Right cardiac atrium (tissue), 5 donors: ENCODE data around the gene PARP16. TPM values are rescaled to one million over a fixed set of nuclear protein-coding genes. Genes with fewer than 3 reads are reported as not detected.
A peak's percentile ranks its signal among the peaks of the same experiment; 100 is the strongest.

Experiments used
- ATAC-seq, 2 donors: fragments of 200-7000 bp; cut with Tn5 transposase; one replicate each; pipeline versions ENCODE4 v1.8.0 to v1.9.1; 2020; ENCODE audit warnings: moderate library complexity in 2 of 2, mild to moderate bottlenecking in 1 of 2
- DNase-seq, 3 donors: peaks; one replicate each; pipeline ENCODE4 v3.0.0-alpha.2; 2020
- H3K27ac ChIP-seq: one replicate; pipeline ENCODE4 v1.5.1; 2013; ENCODE audit warnings: mild to moderate bottlenecking, low read length, control low read depth, moderate library complexity
- H3K27me3 ChIP-seq: one replicate; pipeline ENCODE4 v1.6.1; 2013; ENCODE audit not compliant: control insufficient read depth, insufficient read depth
- H3K4me1 ChIP-seq: one replicate; pipeline ENCODE4 v1.6.1; 2013; ENCODE audit warnings: low read length; ENCODE audit not compliant: control insufficient read depth, insufficient read depth
- H3K4me3 ChIP-seq: one replicate; pipeline ENCODE4 v1.5.1; 2013; ENCODE audit warnings: low read length, control low read depth
- H3K9me3 ChIP-seq: one replicate; pipeline ENCODE4 v1.6.1; 2013; ENCODE audit warnings: low read length; ENCODE audit not compliant: control insufficient read depth
- WGBS: extraction: QIAGEN DNeasy Blood & Tissue Kit; methylation state at CpG from one replicate; pipeline ENCODE4 v1.1.7; 2013; 5-methylcytosine and 5-hydroxymethylcytosine counted together
- intact Hi-C, 4 donors: fragments of 100-400 bp; cut with DNase I; formaldehyde crosslinking; loops; one replicate each; pipeline versions ENCODE4 v1.11.0 to v1.14.0; 2022 to 2023
- polyA plus RNA-seq: library from polyadenylated mRNA; stranded (reverse); fragments of 200-250 nt; gene quantifications from one replicate; pipeline ENCODE4 v1.2.3, GENCODE V29; 2013
- total RNA-seq, 4 donors: library from RNA; stranded (reverse); fragmentation: NEBNext Ultra II Directional; extraction: Animal tissue kit (Norgen Biotek cat#: 25700); gene quantifications; one replicate each; pipeline ENCODE4 v1.2.1, GENCODE V29; 2021
- donor health status: healthy with polysubstance abuse.
- donor health status: DM: no; HTN: yes; CAD: no.
- donor health status: DM: no; HTN: no; CAD: no.
- donor health status: DM: no; HTN: yes; CAD: no; lungs with severe emphysema.
- donor health status: DM: yes; HTN: yes; CAD: no.

Gene PARP16
- total and polyA plus RNA-seq, 5 donors = 4.3 to 6.1 (median 5.2) TPM

DNA sequence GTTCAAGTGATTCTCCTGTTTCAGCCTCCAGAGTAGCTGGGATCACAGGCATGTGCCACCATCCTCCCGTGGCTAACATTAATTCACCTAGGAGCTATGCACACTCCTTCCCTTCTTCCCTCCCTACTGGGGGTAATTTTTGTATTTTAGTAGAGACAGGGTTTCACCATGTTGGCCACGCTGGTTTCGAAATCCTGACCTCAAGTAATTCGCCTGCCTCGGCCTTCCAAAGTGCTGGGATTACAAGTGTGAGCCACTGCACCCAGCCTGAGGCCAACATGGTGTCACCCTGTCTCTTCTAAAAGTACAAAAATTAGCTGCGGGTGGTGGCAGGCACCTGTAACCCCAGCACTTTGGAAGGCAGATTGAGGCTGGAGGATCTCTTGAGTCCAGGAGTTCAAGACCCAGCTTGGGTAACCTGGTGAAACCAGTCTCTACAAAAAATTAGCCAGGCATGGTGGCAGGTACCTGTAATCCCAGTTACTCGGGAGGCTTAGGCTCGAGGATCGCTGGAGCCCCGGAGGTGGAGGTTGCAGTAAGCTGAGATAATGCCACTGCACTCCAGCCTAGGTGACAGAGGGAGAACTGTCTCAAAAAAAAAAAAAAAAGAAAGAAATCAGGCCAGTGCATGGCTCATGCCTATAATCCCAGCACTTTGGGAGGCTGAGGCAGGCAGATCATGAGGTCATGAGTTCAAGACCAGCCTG lies 23.9 kb upstream of the PARP16 start:
- ATAC-seq (no peak), DNase-seq (peak in 2 of 3 donors; percentile 11 to 12)
- Histone ChIP-seq H3K4me3 (no peak overlapping the region), H3K4me1 (no peaks in the 10 kb centered on the region), H3K9me3 (no peaks in the 10 kb centered on the region), H3K27me3 (no peaks in the 10 kb centered on the region), H3K27ac (no peak overlapping the region)
- intact Hi-C loops = no loop called here
- 89% methylated on average over 10 of the region's 10 CpGs for WGBS

DNA sequence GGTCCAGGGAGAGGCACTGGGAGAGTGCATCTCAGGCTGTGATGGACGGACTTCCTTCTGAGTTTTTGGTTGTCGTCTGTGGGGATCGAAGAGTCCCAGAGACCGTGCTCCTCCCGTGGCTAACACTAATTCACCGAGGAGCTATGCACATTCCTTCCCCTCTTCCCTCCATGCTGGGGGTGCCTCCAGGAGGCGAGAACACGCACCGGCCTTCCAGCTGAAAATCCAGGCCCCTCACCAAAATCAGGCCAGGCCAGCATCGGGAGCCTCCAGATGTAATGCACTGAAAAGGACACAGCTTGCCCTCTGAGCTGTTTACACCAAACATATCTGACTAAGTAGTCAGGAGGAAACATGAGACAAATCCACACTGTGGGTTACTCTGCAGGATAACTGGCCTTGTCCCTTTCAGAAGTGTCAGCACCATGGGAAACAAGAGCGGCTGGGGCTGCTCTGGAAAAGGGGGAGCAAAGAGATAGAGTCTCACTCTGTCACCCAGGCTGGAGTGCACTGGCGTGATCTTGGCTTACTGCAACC lies 23.3 kb upstream of the PARP16 start:
- intact Hi-C loops = no loop called here
- Histone ChIP-seq H3K27ac (no peak overlapping the region), H3K27me3 (no peaks in the 10 kb centered on the region), H3K4me3 (no peak overlapping the region), H3K4me1 (no peaks in the 10 kb centered on the region), H3K9me3 (no peaks in the 10 kb centered on the region)
- ATAC-seq (no peak), DNase-seq (peak in 2 of 3 donors; percentile 7 to 25)
- WGBS = 82% methylated on average over 12 of the region's 12 CpGs

DNA sequence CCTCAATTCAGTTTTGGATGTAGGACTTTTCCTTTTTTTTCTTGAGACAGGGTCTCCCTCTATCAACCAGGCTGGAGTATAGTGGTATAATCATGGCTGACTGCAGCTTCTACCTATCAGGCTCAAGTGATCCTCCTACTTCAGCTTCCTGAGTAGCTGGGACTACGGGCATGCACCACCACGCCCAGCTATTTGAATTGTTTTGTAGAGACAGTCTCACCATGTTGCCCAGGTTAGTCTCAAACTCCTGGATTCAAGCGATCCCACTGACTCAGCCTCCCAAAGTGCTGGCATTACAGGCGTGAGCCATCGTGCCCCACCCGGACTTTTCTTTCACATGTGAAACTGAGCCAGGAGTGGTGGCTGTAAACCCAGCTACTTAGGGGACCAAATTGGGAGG lies 21.3 kb upstream of the PARP16 start:
- WGBS = 87% methylated on average over 6 of the region's 6 CpGs
- H3K4me3 ChIP-seq = no peak overlapping the region
- intact Hi-C loops = no loop called here
- H3K4me1 ChIP-seq = no peaks in the 10 kb centered on the region
- H3K9me3 ChIP-seq = no peaks in the 10 kb centered on the region
- peak in 2 of 3 donors; percentile 7 to 9 for DNase-seq
- ATAC-seq = no peak
- H3K27ac ChIP-seq = no peak overlapping the region
- H3K27me3 ChIP-seq = no peaks in the 10 kb centered on the region

DNA sequence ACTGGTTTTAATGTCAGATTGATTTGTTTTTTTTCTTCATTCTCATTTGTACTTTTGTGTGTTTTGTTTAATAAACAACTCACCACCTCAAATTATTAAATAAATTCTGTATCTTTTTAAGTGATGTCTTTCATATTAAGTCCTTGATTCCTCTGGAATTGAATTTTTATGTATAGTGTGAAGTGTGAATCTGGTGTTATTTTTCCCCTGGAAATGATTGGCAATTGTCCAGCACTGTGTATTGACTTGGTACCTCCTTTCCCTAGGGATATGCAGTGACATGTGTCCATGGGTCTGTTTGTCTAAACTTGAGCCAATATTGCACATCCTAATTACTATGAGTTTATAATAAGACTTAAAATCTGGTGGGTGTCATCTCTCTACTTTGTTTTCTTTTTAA lies 19.9 kb upstream of the PARP16 start:
- Histone ChIP-seq H3K9me3 (no peaks in the 10 kb centered on the region), H3K4me3 (no peak overlapping the region), H3K27ac (no peak overlapping the region), H3K27me3 (no peaks in the 10 kb centered on the region), H3K4me1 (no peaks in the 10 kb centered on the region)
- no peak for DNase-seq
- no peak for ATAC-seq
- intact Hi-C loops = no loop called here

DNA sequence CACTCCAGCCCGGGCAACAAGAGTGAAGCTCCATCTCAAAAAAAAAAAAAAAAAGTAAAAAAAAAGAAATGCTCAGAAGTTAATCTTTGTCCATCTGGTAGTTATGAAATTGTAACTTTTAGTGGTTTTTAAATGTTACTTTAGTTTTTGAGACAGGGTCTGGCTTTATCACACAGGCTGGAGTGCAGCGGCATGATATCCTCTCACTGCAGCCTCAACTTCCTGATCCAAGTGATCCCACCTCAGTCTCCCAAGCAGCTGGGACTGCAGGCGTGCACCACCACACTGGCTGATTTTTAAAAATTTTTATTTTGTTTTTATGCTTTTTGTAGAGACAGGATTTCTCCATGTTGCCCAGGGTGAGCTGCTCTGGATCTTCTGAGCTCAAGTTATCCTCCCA lies 19.1 kb upstream of the PARP16 start:
- intact Hi-C loops = no loop called here
- DNase-seq = peak in 1 of 3 donors; percentile 6
- H3K4me3 ChIP-seq = no peak overlapping the region
- no peaks in the 10 kb centered on the region for H3K9me3 ChIP-seq
- 80% methylated on average over 3 of the region's 3 CpGs for WGBS
- no peak overlapping the region for H3K27ac ChIP-seq
- no peaks in the 10 kb centered on the region for H3K4me1 ChIP-seq
- H3K27me3 ChIP-seq = no peaks in the 10 kb centered on the region
- no peak for ATAC-seq

DNA sequence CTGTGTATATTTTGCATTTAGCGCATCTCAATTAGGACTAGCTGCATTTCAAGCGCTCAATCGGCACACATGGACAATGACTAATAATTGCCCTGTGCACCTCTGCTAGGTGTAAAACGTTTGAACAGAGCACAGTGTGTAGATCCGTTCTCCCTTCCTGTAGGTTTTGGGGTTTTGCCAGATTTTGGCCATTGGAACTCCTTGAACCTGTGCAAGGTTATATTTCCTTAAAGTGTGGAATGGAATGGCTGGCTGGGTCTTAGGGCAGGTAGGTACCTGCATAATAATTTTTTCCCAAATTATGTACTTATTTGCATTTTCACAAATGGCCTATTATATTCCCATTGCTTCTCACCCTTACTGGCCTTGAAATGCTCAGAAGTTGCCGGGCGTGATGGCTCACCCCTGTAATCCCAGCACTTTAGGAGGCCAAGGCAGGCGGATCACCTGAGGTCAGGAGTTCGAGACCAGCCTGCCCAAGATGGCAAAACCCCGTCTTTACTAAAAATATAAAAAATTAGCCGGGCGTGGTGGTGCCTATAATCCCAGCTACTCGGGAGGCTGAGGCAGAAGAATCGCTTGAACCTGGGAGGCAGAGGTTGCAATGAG lies 18.6 kb upstream of the PARP16 start:
- Histone ChIP-seq H3K9me3 (no peaks in the 10 kb centered on the region), H3K4me3 (peak overlapping the region; percentile 97), H3K4me1 (no peaks in the 10 kb centered on the region), H3K27me3 (no peaks in the 10 kb centered on the region), H3K27ac (peak overlapping the region; percentile 96)
- DNase-seq = peak in 1 of 3 donors; percentile 27
- peak; percentile 15 to 30 for ATAC-seq
- intact Hi-C loops = no loop called here
- WGBS = 54% methylated on average over 14 of the region's 14 CpGs

DNA sequence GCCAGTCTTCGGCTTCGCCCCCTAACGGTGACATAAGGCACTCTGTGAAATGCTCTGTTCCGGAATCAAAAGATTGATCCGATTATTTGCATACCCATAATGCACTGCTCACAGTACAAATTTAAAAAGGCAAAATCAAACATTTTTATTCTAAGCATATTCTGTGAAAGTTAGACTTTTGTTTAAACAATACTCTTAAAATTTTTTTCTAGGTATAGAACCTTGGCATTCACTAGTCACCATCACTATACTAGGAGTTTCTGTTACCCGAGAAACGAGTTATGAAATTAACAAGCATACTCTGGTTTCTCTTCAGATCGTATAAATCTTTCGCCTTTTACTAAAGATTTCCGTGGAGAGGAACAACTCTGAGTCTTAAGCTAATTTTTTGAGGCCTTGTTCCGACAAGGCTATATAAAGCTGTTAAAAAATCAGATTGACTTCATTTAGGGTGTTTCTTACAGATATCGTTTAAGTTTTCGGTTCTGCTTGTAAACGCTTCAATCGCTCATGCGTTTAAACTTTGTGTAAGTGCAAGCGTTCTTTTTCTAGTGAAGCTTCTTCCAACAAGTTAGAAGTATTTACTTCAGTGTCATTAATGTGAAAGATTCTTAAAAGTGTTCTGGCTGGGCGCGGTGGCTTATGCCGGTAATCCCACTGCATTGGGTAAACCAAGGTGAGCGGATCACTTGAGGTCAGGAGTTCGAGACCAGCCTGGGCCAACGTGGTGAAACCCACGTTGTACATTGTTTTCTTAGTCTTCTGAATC lies 17.9 kb upstream of the PARP16 start, which contains the start of gene RNU5B-1:
Gene RNU5B-1, plus strand, starts transcription at position 297 of the 769 bp plus-strand sequence.
- DNase-seq (peak; percentile 69 to 81 (median 80)), ATAC-seq (peak; percentile 90 to 92)
- Histone ChIP-seq H3K27me3 (no peaks in the 10 kb centered on the region), H3K4me1 (no peaks in the 10 kb centered on the region), H3K27ac (peak within 1 kb of the TSS; percentile 99), H3K9me3 (no peaks in the 10 kb centered on the region), H3K4me3 (peak within 1 kb of the TSS; percentile 97)
- intact Hi-C loops = loop anchor here in 1 of 4 donors (5.0 kb wide), 1 partner anchor 117 kb away; the partner anchor contains the start of gene CLPX
- WGBS = under 1% methylated on average over 24 of the region's 24 CpGs

DNA sequence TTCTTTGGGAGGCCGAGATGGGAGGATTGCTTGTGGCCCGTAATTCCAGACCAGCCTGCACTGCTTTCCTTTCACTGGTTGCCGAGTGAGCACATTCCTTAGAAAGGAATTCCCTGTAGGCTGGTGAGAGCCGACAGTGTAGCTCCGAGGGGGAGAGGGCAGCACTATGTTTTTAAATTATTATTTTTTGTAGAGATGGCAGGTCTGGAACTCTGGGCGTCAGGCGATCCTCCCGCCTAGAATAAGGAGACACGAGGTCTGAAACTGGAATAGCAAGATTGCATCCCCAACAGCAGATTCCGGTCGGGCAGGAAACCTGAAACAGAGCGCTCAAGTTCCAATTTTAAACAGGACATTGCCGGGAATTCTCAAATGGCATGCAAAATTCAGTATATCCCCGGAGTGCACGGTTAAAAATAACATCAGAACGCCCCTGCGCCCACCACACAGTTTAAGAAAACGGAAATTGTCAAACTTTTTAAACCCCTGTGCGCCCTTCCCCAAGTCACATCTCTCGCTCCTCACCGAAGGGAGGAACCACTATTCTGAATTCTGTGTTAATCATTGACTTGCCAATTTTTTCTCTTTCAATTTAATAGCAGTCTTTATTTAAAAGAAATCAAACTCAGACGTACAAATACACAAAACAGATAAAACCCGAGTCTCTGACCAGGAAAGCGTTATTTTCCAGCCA lies 17.2 kb upstream of the PARP16 start:
- intact Hi-C loops = loop anchor here in 1 of 4 donors (5.0 kb wide), 1 partner anchor 117 kb away; the partner anchor contains the start of gene CLPX
- 1% methylated on average over 24 of the region's 24 CpGs for WGBS
- ATAC-seq = peak; percentile 68 to 72
- peak overlapping the region; percentile 97 for H3K4me3 ChIP-seq
- H3K27me3 ChIP-seq = no peaks in the 10 kb centered on the region
- no peaks in the 10 kb centered on the region for H3K4me1 ChIP-seq
- peak; percentile 30 to 64 (median 59) for DNase-seq
- H3K27ac ChIP-seq = peak overlapping the region; percentile 99
- no peaks in the 10 kb centered on the region for H3K9me3 ChIP-seq

DNA sequence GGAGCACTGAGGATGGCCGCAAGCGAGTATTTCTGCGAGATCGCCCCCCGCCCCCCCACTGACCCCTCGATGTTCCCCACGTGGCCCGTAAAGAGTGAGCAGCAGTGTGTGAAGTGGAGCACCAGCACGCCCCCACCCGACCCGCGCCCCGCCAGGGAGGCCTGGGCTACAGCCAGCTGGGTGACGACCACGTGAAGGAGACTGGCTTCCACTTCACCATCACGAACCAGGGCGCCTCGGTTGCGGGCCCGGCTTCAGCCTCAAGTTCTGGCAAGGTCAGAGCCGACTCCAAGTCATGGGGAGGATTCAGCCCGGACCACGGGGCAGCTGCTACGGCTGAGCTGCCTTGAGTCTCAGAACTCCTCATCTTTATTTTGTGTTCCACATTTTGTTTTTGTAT lies 15.4 kb upstream of the PARP16 start:
- 82% methylated on average over 24 of the region's 24 CpGs for WGBS
- Histone ChIP-seq H3K9me3 (no peaks in the 10 kb centered on the region), H3K27me3 (no peaks in the 10 kb centered on the region), H3K27ac (no peak overlapping the region), H3K4me1 (no peaks in the 10 kb centered on the region), H3K4me3 (no peak overlapping the region)
- intact Hi-C loops = loop anchor here in 1 of 4 donors (5.0 kb wide), 1 partner anchor 115 kb away; the partner anchor contains the start of gene CLPX
- ATAC-seq (no peak), DNase-seq (peak in 2 of 3 donors; percentile 62 to 68)

DNA sequence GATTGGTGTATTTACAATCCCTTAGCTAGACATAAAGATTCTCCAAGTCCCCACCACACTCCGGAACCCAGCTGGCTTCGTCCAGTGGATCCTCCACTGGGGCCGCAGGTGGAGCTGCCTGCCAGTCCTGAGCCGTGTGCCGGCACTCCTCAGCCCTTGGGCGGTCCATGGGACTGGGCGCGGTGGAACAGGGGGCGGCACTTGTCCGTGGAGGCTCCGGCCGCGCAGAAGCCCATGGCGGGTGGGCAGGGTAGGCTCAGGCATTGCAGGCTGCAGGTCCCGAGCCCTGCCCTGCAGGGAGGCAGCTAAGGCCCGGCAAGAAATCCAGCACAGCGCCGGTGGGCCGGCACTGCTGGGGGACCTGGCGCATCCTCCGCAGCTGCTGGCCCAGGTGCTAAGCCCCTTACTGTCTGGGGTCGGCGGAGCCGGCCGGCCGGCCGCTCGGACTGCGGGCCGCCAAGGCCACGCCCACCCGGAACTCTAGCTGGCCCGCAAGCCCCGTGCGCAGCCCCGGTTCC lies 14.3 kb upstream of the PARP16 start:
- no peak for DNase-seq
- Histone ChIP-seq H3K9me3 (no peaks in the 10 kb centered on the region), H3K27me3 (no peaks in the 10 kb centered on the region), H3K27ac (no peak overlapping the region), H3K4me3 (no peak overlapping the region), H3K4me1 (no peaks in the 10 kb centered on the region)
- 93% methylated on average over 36 of the region's 36 CpGs for WGBS
- intact Hi-C loops = loop anchor here in 1 of 4 donors (5.0 kb wide), 1 partner anchor 114 kb away; the partner anchor contains the start of gene CLPX
- ATAC-seq = no peak
